Measurements from ENCODE around the gene MYOM3. TPM values are rescaled to one million over a fixed set of nuclear protein-coding genes. Genes with fewer than 3 reads are reported as not detected.

Gene MYOM3
- total RNA-seq, 1 donor from 2014 or later = 0.69 TPM

DNA sequence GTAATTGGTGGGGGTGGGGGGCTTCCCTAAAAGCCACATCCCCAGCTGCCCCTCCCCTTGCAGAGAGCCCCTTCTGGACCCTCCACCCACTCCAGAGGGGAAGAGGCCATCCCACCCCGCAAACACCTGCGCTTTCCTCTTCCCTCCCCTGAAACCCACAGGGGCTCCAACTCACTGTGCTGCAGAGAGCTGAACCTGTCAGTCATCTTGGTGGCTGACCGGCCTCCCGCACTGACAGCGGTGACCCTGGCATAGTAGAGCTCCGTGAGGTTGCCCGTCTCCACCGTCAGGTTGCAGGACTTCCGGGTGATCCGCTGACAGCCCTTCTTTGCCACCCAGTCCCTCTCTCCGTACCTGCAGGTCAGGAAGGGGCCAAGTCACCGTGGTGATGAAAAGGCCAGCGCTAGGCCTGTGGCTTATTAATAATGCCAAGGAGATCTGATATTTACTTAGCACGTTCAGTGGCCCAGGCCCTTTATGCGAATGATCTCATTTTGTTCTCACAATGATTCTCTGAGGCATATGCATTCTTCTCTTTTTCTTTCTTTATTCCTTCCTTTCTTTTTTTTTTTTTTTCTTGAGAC is 25.1 kb upstream of the MYOM3 start:
- Histone ChIP-seq H3K4me1 (no peaks in the 10 kb centered on the region), H3K4me3 (no peak overlapping the region), H3K36me3 (no peaks in the 10 kb centered on the region), H3K9me3 (no peaks in the 10 kb centered on the region), H3K27me3 (no peaks in the 10 kb centered on the region), H3K27ac (no peak overlapping the region)
- intact Hi-C loops (cut with DNase I) = no loop called here
- DNase-seq (peak; percentile 44), ATAC-seq (no peak)
- TF ChIP-seq, protein P1, sequence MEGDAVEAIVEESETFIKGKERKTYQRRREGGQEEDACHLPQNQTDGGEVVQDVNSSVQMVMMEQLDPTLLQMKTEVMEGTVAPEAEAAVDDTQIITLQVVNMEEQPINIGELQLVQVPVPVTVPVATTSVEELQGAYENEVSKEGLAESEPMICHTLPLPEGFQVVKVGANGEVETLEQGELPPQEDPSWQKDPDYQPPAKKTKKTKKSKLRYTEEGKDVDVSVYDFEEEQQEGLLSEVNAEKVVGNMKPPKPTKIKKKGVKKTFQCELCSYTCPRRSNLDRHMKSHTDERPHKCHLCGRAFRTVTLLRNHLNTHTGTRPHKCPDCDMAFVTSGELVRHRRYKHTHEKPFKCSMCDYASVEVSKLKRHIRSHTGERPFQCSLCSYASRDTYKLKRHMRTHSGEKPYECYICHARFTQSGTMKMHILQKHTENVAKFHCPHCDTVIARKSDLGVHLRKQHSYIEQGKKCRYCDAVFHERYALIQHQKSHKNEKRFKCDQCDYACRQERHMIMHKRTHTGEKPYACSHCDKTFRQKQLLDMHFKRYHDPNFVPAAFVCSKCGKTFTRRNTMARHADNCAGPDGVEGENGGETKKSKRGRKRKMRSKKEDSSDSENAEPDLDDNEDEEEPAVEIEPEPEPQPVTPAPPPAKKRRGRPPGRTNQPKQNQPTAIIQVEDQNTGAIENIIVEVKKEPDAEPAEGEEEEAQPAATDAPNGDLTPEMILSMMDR (IDR thresholded peaks at IDR 0.05) = no peak

DNA sequence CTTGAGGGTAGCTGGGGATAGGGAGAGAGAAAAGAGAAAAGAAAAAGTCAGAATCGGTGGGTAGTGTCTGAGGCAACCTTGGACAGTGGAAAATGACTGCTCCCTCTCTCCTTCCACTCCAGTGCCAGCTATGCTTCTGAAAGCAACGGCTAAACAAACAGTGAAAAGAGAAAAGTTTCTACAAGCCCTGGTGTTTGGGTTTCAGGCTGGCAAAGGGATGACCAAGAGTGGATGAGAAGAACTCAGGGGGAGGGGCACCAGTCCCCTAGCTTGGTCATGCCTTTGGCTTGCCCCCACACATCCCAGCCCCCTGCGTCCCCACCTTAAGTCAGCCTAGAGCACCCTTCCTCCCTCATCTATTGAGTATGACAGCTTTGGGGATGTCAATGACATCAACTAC is 22.4 kb upstream of the MYOM3 start:
- Histone ChIP-seq H3K27me3 (no peaks in the 10 kb centered on the region), H3K4me3 (no peak overlapping the region), H3K4me1 (no peaks in the 10 kb centered on the region), H3K27ac (no peak overlapping the region), H3K9me3 (no peaks in the 10 kb centered on the region), H3K36me3 (no peaks in the 10 kb centered on the region)
- DNase-seq (peak; percentile 5), ATAC-seq (no peak)
- TF ChIP-seq, protein P1 (IDR thresholded peaks at IDR 0.05) = no peak
- intact Hi-C loops (cut with DNase I) = no loop called here

DNA sequence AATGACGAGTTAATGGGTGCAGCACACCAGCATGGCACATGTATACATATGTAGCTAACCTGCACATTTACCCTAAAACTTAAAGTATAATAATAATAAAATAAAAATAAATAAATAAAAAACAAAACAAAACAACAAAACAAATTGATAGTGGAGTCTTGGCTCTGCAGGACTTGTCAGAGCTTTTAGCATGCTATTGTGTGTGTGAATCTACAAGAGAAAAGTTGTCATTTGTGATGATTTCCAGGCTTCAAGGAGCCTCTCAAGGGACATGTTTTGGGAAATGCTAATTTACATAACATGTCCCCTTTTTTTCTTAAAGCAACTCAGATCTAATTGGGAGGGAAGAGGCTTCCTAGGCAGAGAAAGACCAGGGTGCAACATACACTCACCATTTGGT is 21.9 kb upstream of the MYOM3 start:
- intact Hi-C loops (cut with DNase I) = no loop called here
- H3K4me1 ChIP-seq = no peaks in the 10 kb centered on the region
- H3K4me3 ChIP-seq = no peak overlapping the region
- no peaks in the 10 kb centered on the region for H3K9me3 ChIP-seq
- H3K27me3 ChIP-seq = no peaks in the 10 kb centered on the region
- ATAC-seq = no peak
- H3K36me3 ChIP-seq = no peaks in the 10 kb centered on the region
- TF ChIP-seq, protein P1 (IDR thresholded peaks at IDR 0.05) = no peak
- H3K27ac ChIP-seq = no peak overlapping the region
- no peak for DNase-seq

DNA sequence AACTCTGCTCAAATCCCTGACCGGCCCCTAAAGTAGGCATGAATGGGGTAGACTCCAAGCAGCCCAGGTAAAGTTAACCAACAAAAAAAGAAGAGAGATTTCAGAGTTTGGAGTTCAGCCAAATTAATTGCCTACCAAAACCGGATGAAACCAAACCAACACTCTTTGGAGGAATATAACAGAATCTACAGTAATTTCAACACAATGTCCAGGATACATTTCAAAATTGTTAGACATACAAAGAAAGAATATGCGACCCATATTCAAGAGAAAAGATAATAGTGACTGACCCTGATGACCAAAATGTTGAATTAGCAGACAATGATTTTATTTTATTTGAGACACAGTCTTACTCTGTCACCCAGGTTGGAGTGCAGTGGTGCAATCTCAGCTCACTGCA is 18.4 kb upstream of the MYOM3 start:
- TF ChIP-seq, protein P1 (IDR thresholded peaks at IDR 0.05) = no peak
- no peak for DNase-seq
- no peak overlapping the region for H3K27ac ChIP-seq
- intact Hi-C loops (cut with DNase I) = no loop called here
- no peak for ATAC-seq
- H3K9me3 ChIP-seq = no peaks in the 10 kb centered on the region
- no peaks in the 10 kb centered on the region for H3K27me3 ChIP-seq
- no peaks in the 10 kb centered on the region for H3K4me1 ChIP-seq
- H3K4me3 ChIP-seq = no peak overlapping the region
- H3K36me3 ChIP-seq = no peaks in the 10 kb centered on the region

DNA sequence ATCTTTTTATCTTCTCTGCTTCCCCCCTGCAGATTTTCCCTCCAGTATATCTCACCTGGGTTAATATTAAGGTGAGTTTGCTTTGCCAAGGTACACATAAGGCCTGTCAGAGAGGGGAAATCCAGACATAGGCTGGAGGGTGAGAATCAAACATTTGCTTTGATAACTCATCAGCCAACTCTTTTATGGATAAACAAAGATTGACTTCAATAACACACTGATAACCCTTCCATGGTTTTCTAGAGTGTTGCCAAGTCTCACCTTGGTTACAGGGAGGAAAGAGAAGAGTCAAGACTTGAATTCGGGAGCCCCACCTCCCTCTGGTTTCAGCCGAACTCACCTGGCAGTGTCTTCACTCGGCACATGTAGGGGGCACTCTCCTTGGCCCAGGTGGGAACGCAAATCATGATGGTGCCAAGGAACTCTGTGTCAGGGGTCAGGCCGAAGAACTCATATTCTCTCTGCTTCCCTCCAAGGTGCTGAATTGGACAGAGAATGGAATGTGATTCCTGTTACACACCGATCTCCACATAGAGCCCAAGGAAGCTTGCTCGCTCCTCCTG is 15.9 kb upstream of the MYOM3 start:
- DNase-seq = peak; percentile 6
- Histone ChIP-seq H3K4me1 (no peaks in the 10 kb centered on the region), H3K36me3 (no peaks in the 10 kb centered on the region), H3K9me3 (no peaks in the 10 kb centered on the region), H3K4me3 (no peak overlapping the region), H3K27ac (no peak overlapping the region), H3K27me3 (no peaks in the 10 kb centered on the region)
- intact Hi-C loops (cut with DNase I) = no loop called here
- TF ChIP-seq, protein P1 (IDR thresholded peaks at IDR 0.05) = no peak
- ATAC-seq = no peak

All from upper lobe of right lung (tissue), 1 donor.